ENCODE results near the gene ZNF784. TPM values are rescaled to one million over a fixed set of nuclear protein-coding genes. Genes with fewer than 3 reads are reported as not detected.

ZNF784 gene
- total and polyA plus RNA-seq, 9 of the 15 experiments (the other 6 are each of a cell fraction or from before 2014, with no cell fraction given): 0.14 to 6.1 (median 2.1) TPM

- TF ChIP-seq IRF1 (CRISPR knock-in tag; IDR thresholded peaks at IDR 0.05; ENCODE audit: borderline replicate concordance) (no peak), CEBPG (CRISPR knock-in tag; IDR thresholded peaks at IDR 0.05) (no peak), CEBPG (tag; conservative IDR thresholded peaks at IDR 0.05 in 1 of 2, IDR thresholded peaks at IDR 0.05 in 1 of 2) (no peak), PTRF (tag; IDR thresholded peaks at IDR 0.05) (no peak), MTA3 (IDR thresholded peaks at IDR 0.05; ENCODE audit: borderline replicate concordance) (no peak), SNAPC5 (CRISPR knock-in tag; IDR thresholded peaks at IDR 0.05) (no peak), CBFA2T2 (conservative IDR thresholded peaks at IDR 0.05) (no peak), COPS2 (conservative IDR thresholded peaks at IDR 0.05) (no peak), BHLHE40 (IDR thresholded peaks at IDR 0.05; ENCODE audit: low read length) (no peak), MED1 (CRISPR knock-in tag; IDR thresholded peaks at IDR 0.05; ENCODE audit: borderline replicate concordance) (no peak), ZNF764 (CRISPR knock-in tag; IDR thresholded peaks at IDR 0.05; ENCODE audit: low read depth) (no peak), ZBTB1 (CRISPR knock-in tag; IDR thresholded peaks at IDR 0.05; ENCODE audit: borderline replicate concordance, low read depth) (no peak), ZNF766 (CRISPR knock-in tag; conservative IDR thresholded peaks at IDR 0.05) (no peak), CCNT2 (IDR thresholded peaks at IDR 0.05; ENCODE audit: borderline replicate concordance, extremely low read depth, insufficient read length, low read depth, low read length) (no peak), ZNF609 (CRISPR knock-in tag; IDR thresholded peaks at IDR 0.05; ENCODE audit: borderline replicate concordance) (no peak), MYBL2 (IDR thresholded peaks at IDR 0.05; ENCODE audit: low read depth) (no peak), MYBL2 (CRISPR knock-in tag; IDR thresholded peaks at IDR 0.05; ENCODE audit: borderline replicate concordance) (no peak), ZNF75A (CRISPR knock-in tag; IDR thresholded peaks at IDR 0.05) (no peak), CREB3 (tag; conservative IDR thresholded peaks at IDR 0.05; ENCODE audit: low read depth) (no peak), CBX1 (IDR thresholded peaks at IDR 0.05; ENCODE audit: low read depth) (no peak), NONO (IDR thresholded peaks at IDR 0.05; ENCODE audit: low read depth in 2 of 2, low read length in 1 of 2) (no peak)
- TF ChIP-seq, protein P1, sequence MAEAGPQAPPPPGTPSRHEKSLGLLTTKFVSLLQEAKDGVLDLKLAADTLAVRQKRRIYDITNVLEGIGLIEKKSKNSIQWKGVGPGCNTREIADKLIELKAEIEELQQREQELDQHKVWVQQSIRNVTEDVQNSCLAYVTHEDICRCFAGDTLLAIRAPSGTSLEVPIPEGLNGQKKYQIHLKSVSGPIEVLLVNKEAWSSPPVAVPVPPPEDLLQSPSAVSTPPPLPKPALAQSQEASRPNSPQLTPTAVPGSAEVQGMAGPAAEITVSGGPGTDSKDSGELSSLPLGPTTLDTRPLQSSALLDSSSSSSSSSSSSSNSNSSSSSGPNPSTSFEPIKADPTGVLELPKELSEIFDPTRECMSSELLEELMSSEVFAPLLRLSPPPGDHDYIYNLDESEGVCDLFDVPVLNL (CRISPR knock-in tag; IDR thresholded peaks at IDR 0.05; ENCODE audit: low read depth): no peak; the same call in 1 of the 2 replicates
Measured at GRCh38 chr19:55599468-55599841, 24.9 kb downstream of the ZNF784 start, which contains the start of gene FIZ1 (continued).

Measured in K562 (cell line).